GM12873 (cell line): ENCODE data around the gene ATP9A.

Experiments used
- TF ChIP-seq, protein P1 (sequence below): IDR thresholded peaks from 2 replicates; pipeline ENCODE4 v1.5.1; 2012; ENCODE audit warnings: low read depth, mild to moderate bottlenecking, moderate library complexity, low read length, control low read depth; ENCODE audit not compliant: insufficient read depth; ENCODE audit errors: missing control alignments

The ATP9A gene

DNA sequence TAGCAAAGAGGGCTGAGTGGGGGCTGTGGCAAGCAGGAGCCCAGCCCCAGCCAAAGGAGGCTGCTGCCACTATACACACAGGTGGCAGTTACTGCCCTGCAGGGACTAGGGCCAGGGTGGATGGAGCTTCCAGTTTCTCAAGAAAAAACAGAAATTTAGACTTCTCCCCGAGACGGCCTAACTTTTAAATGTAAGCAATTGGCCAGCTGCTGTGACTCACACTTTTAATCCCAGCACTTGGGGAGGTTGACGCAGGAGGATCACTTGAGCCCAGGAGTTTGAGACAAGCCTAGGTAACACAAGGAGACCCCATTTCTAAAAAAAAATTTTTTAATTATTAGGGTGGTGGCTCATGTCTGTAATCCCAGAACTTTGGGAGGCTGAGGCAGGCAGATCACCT is 127.4 kb downstream of the ATP9A start:
- TF ChIP-seq, protein P1, sequence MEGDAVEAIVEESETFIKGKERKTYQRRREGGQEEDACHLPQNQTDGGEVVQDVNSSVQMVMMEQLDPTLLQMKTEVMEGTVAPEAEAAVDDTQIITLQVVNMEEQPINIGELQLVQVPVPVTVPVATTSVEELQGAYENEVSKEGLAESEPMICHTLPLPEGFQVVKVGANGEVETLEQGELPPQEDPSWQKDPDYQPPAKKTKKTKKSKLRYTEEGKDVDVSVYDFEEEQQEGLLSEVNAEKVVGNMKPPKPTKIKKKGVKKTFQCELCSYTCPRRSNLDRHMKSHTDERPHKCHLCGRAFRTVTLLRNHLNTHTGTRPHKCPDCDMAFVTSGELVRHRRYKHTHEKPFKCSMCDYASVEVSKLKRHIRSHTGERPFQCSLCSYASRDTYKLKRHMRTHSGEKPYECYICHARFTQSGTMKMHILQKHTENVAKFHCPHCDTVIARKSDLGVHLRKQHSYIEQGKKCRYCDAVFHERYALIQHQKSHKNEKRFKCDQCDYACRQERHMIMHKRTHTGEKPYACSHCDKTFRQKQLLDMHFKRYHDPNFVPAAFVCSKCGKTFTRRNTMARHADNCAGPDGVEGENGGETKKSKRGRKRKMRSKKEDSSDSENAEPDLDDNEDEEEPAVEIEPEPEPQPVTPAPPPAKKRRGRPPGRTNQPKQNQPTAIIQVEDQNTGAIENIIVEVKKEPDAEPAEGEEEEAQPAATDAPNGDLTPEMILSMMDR = no peak

DNA sequence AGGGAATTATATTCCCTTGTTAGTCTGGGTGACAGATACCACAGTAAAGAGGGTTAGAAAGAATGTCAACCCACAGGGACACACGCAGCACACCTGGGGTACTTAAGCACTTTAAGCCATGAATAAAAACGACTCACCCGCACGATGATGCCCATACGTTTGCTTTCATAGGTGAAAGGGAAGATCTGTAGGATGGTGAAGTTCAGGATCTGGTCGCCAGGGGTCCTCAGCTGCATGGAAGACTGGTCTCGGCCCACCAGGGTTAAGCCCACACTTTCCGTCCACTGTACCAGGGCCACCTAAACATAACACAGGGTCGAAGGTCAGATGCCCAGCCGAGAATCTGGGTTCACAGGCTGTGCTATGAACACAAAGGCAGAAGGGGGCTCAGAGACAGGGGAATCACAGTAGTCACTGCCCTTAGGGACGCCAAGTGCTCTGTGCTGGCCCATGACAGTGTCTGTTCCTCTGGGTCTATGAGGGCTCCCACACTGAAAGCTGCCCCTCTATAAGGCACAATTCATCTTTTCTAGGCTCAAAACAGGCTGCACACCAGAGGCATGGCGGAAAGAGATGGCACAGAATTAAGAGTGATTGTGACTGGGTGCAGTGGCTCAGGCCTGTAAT is 128.9 kb downstream of the ATP9A start:
- TF ChIP-seq, protein P1 = peak; percentile 93

DNA sequence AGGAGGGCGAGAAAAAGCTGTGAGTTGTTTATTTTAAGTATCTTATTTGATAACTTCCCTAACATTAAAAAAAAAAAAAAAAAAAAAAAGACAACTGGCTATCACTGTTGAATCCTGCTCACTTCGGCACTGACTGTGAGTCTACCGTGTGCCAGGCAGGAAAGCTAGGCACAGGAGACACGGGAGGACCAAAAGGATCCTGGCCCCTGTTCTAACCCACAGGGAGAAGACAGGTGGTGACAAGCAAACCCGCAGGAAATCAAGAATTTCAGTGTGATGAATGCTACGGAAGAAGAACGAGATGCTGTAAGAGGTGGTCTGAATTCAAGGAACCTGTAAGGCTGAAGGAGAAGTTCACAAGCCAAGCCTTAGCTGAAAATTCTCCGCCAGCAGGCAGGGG is 130.9 kb downstream of the ATP9A start:
- TF ChIP-seq, protein P1 = no peak

DNA sequence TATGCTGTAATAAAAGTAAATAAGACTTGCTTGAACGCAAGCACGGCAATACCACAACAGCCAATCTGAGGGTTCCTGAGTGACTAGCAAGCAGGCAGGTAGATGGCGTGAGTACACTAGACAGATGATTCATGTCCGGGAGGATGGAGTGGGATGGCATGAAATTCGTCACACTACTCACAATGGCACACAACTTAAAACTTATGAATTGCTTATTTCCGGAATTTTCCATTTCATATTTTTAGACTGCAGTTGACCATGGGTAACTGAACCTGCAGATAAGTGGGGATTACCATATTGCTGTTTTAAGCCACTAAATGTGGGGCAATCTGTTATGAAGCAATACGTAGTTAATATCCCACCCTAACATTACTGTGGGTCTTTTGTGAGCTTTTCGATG is 132.1 kb downstream of the ATP9A start:
- TF ChIP-seq, protein P1 = no peak

- TF ChIP-seq, protein P1 = no peak
These were observed 132.5 kb downstream of the ATP9A start for GRCh38 chr20:51635680-51636079.

DNA sequence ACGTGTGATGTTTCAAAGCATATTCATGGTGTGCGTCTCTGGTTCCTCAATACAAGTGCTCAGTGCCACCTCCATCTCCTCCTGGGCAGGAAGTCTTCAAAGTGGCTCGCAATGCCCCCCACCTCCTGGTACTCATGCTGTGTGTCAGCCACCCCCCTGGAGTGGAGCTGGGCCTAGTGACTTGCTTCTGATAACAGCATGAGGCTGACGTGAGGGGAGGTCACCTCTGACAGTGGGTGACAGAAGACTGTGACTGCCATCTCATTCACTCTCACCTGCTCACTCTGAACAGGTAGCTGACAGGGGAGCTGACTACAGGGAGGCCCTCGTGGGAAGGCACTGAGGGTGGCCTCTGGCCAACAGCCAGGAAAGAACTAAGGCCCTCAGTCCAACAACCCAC is 133.3 kb downstream of the ATP9A start:
- TF ChIP-seq, protein P1 = no peak

DNA sequence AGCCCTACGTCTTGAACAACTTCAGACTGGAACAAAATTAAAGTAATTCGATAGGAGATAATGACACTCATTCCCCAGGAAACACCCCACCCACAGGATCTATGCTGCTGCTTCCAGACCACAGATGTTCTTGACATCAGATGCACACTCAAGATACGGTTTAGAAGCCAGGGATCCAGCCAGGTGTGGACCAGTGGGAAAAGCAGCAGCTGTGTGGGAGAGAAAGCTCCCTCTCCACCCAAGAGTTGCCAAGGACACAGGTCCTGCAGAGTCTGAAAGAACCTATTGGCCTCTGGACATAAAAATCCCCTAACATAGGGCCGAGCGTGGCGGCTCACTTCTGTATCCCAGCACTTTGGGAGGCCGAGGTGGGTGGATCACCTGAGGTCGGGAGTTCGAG is 133.9 kb downstream of the ATP9A start:
- TF ChIP-seq, protein P1 = no peak
